ENCODE data around the gene KRT15.
"Not testable (repeated sequence)": the region's sequence is repeated elsewhere in the genome, so short reads cannot be mapped to it uniquely, and the experiment has no call there.

Gene KRT15

GRCh38 chr17:41542786-41543185, 24.1 kb upstream of the KRT15 start:
- not testable (repeated sequence) for DNase-seq

DNA sequence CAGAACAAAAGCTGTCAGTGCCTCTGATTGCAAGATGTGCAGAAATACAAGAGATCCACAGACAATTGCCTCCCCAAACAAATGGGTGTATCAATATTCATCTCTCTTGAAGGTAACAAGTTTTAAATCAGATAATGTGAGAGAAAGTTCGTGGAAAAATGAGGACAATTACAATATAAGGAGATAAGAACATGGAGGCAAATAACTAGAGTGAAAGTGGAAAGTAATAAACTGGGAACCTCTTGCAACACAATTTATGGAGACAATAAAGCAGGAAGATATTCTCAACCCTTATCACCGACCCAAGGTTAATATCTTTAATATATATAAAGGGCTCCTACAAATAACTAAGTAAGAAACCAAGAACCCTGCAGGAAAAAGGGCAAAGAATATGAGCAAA, 23.7 kb upstream of the KRT15 start:
- no peak for DNase-seq

GRCh38 chr17:41540921-41541625, 22.4 kb upstream of the KRT15 start:
- no peak for DNase-seq

- DNase-seq: no peak
Measured at GRCh38 chr17:41539979-41540701, 21.4 kb upstream of the KRT15 start.

- no peak for DNase-seq
Measured at GRCh38 chr17:41539071-41539492, 20.4 kb upstream of the KRT15 start.

GRCh38 chr17:41538565-41538991, 19.9 kb upstream of the KRT15 start:
- no peak for DNase-seq

DNA sequence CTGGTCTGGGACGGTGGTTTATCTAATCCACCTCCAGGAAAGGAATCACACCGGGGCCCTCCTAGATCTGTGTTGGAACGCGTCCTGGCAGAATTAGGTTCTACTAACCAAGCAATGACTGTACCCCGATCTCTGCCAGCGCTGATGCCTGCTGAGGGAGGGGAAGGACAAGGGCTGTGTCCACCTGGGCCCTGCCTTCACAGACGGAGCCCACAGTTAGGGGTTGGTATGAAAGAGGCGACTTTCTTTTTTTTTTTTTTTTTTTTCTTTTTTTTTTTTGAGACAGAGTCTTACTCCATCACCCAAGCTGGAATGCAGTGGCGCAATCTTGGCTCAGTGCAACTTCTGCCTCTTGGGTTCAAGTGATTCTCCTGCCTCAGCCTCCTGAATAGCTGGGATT, 19.3 kb upstream of the KRT15 start:
- no peak for DNase-seq

GRCh38 chr17:41537614-41537954, 18.9 kb upstream of the KRT15 start:
- DNase-seq: no peak

DNA sequence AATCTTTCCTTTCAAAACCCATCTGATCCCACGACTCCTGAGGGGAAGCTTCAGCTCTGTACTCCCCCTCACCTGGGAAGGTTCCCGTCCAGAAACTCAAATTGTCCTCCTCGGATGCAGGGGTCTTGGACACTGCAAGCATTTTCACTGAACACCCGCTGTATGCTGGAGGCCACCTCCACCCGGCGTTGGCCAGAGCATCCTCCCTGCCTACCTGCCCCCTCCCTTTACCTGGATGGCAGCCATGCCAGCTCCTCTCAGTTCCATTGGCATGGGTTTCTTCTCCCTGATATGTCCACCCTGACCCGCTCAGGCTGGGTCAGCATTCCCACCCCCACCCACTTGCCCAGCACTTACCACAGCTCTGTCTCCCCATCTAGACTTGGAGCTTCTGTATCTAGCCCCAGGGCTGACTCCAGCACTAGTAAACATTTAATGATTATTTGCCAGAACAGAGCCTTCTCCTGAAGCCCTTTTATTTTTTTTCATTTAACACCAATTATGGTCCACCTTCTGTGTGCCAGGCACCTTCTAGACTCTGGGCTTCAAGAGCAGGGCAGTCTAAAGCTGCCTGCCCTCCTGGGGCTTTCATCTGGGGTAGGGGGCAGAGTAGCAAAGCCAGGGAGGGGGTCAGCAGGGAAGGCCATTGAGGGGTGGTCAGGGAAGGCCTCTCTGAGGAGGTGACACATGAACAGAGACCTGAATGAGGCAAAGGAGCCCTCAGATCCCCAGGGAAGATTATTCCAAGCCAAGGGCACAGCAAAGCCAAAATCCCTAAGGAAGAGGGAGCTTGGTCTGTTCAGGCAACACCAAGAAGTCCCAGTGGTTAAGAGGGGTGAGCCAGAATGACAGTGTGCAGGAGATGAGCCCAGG, 18.3 kb upstream of the KRT15 start:
- no peak for DNase-seq

DNA sequence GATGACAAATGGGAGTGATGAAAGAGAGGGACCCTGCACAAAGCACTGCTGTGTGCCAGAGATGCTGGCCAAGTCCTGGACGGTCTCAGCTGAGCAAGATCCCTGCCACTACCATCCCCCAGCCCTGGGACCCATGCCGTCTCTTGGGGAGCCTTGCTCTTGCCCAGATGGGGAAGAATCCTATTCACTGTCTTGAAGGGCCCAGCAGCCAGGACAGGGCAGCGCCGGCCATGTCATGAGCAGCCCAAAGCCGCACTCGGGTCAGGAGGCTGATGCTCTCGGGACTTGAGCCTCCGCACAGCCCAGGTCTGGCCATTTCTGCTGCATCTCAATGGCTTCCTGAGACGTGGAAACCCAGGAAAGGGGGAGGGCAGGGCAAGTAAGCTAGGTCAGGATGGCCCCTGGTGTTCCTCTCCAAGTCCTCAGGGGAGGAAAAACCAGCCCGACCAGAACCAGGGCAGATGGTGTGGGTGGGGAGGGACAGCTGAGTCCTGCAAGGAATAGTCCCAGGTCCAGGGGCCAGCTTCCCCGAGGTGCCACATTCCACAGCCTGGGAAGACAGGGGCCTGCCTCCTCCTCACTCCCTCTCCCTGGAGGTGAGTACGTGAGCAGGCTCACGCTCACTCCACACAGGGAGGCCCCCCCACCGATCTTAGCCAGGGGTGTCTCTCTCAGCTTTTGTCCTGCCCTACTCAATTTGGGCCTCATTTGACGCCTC, 17.2 kb upstream of the KRT15 start:
- no peak for DNase-seq

DNA sequence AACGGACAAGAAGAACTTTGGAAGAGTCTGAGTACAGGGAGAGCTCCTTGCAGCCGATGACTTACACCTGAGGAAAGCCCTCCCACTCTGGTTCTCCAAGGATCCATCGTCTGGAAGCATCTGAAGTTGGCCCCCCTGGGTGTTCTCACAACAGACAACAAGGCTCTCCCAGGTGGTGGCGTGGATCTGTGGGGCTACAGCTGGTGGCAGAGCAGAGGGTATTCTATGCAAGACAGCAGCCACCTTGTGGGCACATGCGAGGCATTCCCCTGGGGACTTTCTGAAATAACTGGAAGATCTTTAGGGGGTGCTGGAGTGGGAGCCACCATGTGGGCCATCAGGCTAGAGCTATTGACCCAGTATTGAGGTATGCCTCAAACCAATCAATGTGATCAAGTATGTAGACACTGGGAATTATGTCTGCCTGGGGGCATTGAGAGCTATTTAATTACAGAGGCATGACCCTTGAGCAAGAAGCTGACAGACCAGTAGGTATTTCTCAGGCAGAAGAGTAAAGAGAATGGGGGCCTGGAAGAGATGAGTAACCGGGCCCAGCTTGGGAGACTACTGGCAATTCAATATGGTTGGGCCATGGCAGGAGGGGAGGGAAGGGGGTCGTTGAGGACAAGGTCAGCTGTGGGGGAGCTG, 16.3 kb upstream of the KRT15 start:
- DNase-seq: no peak

DNA sequence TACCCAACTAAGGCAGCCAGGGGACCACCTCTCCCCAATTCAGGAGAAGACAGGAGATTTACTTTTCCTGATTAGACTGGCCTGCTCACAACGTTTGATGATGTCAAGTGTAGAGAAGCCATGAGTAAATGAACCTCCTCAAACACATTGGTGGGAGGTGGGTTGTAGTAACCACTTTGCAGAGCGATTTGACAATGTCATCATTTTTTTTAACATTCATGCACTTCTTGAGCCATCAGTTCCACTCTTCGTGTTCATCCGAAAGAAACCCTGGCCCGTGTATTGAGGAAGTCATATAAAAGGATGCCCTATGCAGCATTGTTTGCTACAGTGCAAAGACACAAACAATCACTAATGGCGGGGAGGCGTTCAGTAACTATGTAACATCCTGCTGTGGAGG, 14.9 kb upstream of the KRT15 start:
- DNase-seq: no peak

- no peak for DNase-seq
Measured at GRCh38 chr17:41532947-41533570, 14.4 kb upstream of the KRT15 start.

GRCh38 chr17:41531993-41532392, 13.3 kb upstream of the KRT15 start:
- no peak for DNase-seq

DNA sequence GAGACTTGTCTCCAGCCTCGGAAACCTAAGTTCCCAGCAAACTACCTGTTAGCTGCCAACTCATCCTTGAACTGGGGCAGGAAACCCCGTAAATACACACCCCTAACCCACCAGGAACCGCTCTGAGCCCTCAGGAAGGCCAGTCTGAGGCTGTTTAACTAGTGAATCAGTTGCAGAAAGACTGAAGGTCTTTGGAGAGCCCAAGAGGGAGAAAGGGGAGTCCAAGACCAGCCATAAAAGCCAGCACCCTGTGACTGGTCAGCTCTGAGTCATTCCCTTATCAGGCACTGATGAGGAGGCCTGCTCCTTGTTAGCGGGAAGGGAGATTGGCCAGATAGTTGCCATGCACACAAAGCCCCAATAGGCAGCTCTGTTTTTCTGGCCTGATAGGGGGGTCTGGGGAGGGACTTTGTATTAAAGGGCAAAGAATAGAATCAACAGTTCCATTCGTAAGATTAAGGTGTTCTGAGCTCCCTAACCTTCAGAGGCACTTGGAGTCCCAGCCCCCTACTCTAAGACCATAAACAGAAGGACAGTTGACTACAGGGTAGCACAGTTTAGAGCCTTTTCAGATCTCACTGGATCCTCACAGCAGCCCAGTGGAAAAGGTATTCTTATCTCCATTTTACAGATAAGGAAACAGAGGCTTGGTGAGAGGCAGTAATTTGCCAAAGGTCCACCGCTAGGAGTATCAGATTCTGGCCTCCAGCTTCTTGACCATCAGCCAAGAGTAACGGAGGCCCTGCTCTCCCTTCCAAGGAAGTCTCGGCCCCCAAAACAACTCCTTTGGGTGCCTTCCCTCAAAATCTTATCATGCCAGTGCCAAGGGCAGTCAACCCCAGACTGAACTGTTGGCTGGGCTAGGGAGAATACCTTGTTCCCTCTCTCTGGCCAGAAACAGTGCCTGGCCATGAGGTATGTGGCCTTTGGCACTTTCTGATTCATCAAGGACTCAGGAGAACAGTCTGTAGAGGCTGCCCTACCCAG, 11.7 kb upstream of the KRT15 start:
- no peak for DNase-seq

- DNase-seq: no peak
Measured at GRCh38 chr17:41529491-41529915, 10.8 kb upstream of the KRT15 start.

DNA sequence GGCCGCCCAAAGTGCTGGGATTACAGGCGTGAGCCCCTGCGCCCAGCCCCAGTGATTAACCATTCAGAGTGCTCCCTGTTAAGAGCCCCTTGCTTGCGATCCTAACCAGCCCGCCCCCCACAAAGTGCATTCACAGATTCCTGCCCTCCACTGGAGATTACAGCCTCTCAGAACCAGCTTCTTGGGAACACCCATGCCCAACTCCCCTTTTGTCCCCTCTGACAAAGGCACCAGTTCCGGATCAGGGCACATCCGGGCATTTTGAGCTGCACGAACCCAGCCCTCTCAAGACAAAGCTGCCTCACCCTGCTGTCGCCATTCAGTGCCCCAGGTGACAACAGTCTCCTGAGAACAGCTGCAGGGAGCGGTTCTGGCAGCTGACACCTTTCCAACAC, 10.3 kb upstream of the KRT15 start:
- no peak for DNase-seq

GRCh38 chr17:41527063-41528023, 8.7 kb upstream of the KRT15 start:
- DNase-seq: no peak

DNA sequence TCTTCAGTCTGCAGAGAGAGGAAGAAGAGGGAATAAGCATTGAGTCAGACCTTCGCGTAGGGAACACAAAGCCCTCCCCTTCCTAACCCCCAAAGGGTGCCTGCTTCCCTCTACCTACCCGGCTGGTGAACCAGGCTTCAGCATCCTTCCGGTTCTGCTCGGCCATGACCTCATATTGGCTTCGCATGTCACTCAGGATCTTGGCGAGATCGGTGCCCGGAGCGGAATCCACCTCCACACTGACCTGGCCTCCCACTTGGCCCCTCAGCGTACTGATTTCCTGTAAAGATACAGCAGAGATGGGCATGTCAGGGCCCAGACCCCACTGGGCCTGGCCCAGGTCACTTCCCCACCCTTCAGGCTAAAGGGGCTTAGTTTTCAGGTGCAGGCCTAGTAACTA, 5.6 kb upstream of the KRT15 start:
- DNase-seq: no peak

DNA sequence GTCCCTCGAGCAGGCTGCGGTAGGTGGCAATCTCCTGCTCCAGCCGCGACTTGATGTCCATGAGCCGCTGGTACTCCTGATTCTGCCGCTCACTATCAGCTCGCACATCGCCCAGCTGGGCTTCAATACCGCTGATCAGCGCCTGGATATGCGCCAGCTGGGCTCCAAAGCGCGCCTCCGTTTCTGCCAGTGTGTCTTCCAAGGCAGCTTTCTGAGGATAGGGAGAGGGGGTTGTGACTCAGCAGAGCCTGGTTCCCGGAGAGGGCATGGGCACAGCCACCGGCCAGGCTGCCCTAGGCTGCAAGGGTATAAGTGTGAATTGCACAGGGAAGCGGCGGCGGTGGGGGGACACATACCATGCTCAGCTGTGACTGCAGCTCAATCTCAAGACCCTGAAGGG, 5.1 kb upstream of the KRT15 start:
- no peak for DNase-seq

Measured in NCI-H1436 treated with DMSO at 0.1 percent for 48 hours (cell line).